NCI-H748 (cell line): ENCODE measurements around the gene HOOK2.

ENCODE experiments used
- DNase-seq: peaks from one replicate; lab custom pipeline; 2025; ENCODE audit not compliant: unreplicated experiment; lab: John Stamatoyannopoulos, UW

HOOK2 gene

DNA sequence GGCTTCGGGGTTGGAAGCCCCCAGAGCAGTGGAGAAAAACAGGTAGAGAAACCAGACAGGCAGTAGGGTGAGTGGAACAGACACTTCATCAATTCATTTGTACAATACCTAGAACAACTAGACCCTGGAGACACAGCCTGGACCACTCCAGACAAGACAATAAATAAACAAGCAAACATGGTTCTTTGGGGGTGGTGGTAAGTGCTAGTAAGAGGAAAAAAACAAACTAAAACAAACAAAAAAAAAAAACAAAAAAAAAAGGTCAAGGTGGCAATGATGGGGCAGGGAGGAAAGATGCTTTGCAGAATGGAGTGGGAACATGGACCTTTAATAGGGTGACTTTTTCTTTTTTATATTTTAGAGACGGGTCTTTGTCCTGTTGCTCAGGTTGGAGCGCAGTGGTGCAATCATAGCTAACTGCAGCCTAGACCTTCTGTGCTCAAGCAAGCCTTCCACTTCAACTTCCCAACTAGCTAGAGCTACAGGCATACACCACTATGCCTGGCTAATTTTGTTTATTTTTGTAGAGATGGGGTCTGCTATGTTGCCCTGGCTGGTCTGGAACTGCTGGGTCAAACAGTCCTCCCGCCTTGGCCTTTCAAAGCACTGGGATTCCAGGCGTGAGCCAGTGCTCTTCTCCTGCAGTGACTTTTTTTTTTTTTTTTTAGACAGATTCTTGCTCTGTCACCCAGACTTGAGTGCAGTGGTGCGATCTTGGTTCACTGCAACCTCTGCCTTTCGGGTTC lies 19.0 kb upstream of the HOOK2 start:
- no peak for DNase-seq

DNA sequence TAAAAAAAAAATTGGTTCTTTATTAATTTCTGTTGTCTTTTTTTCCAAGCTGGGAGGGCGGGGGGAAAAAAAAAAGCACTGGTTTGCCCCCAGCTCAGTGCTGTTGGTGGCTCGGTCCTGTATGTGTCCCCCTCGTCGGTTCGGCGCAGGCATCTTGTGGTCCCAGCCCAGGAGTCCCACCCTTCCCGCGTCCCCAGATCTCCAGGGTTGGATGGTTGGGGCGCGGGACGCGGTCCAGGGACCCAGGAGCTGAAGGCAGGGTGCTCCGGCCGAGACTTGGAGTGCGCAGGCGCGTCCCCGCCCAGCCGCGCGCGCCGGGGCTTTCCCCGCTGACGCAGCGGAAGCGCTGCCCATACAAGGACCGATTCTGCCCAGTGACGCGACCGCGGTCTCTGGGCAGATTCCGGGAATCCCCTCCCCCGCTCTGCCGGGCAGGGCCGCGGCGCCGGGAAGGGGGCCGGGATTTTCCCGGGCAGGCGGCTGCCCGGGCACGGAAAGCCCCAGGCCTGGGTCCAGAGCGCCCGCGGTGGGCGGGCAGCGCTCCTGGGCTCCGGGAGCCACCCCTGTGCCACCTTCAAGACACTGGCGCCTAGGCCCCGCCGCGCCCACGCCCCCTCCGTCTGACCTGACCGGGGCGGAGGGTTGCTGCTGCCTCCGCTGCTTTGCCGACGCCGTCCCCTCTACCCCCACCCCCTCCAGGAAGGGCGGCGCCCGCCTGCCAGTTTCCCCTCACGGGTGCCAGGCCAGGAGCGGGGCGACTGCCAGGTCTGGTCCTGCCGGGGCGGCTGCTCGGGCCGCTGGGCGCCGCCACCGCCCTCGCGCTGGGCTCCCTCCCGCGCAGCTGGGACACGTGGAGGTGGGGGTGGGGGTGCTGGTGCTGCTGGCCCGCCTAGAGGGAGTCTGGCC lies 18.2 kb upstream of the HOOK2 start:
- DNase-seq: peak; percentile 87

DNA sequence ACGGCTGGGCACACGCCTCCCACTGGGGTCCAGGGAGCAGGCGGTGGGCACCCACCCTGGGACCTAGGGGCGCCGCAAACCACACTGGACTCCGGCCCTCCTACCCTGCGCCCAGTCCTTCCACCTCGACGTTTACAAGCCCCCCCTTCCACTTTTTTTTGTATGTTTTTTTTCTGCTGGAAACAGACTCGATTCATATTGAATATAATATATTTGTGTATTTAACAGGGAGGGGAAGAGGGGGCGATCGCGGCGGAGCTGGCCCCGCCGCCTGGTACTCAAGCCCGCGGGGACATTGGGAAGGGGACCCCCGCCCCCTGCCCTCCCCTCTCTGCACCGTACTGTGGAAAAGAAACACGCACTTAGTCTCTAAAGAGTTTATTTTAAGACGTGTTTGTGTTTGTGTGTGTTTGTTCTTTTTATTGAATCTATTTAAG lies 17.5 kb upstream of the HOOK2 start:
- no peak for DNase-seq

DNA sequence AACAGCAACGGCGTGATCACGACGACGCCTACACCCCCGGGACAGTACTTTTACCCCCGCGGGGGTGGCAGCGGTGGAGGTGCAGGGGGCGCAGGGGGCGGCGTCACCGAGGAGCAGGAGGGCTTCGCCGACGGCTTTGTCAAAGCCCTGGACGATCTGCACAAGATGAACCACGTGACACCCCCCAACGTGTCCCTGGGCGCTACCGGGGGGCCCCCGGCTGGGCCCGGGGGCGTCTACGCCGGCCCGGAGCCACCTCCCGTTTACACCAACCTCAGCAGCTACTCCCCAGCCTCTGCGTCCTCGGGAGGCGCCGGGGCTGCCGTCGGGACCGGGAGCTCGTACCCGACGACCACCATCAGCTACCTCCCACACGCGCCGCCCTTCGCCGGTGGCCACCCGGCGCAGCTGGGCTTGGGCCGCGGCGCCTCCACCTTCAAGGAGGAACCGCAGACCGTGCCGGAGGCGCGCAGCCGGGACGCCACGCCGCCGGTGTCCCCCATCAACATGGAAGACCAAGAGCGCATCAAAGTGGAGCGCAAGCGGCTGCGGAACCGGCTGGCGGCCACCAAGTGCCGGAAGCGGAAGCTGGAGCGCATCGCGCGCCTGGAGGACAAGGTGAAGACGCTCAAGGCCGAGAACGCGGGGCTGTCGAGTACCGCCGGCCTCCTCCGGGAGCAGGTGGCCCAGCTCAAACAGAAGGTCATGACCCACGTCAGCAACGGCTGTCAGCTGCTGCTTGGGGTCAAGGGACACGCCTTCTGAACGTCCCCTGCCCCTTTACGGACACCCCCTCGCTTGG lies 16.9 kb upstream of the HOOK2 start:
- DNase-seq: peak; percentile 84

DNA sequence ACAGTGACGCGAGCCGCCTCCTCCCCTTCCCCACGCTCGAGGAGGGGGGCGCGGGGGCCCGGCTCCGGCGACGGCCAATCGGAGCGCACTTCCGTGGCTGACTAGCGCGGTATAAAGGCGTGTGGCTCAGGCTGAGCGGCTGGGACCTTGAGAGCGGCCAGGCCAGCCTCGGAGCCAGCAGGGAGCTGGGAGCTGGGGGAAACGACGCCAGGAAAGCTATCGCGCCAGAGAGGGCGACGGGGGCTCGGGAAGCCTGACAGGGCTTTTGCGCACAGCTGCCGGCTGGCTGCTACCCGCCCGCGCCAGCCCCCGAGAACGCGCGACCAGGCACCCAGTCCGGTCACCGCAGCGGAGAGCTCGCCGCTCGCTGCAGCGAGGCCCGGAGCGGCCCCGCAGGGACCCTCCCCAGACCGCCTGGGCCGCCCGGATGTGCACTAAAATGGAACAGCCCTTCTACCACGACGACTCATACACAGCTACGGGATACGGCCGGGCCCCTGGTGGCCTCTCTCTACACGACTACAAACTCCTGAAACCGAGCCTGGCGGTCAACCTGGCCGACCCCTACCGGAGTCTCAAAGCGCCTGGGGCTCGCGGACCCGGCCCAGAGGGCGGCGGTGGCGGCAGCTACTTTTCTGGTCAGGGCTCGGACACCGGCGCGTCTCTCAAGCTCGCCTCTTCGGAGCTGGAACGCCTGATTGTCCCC lies 16.1 kb upstream of the HOOK2 start, which contains the start of gene JUNB:
Gene JUNB (plus strand): TSS at position 142 of the 706 bp plus-strand sequence. CDS start 286 bp downstream, at position 428.
- peak; percentile 92 for DNase-seq

DNA sequence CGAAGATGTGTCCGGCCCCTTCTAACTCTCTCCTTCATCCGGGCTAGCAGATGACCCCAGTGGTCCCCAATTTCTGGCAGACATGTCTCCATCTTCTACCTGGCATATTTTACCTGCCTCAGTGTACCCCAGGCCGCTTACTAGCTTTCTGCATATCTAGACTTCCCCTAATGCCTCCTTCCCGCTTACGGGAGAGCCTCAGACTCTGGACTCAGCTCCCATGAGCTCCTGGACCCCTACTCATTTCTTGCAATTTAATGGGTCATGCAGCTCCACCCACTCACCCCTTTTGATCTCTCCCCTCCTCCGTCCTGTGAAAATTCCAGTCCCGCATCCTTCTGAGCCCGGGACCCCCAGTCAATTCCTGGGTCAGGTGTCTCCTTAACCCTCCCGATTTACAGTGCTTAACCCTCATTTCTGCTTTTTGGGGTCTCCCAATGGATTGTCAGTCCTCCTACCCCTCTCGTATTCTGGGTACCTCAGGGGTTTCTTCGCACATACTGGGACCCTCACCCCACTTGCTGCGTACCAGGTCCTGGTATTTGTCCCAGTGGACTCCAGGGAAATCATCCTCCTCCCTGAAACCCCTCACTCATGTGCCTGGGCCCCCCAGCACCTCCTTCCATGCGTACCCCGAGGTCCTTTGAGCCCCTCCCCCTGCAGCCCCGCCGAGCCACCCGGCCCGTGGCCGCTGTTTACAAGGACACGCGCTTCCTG lies 15.4 kb upstream of the HOOK2 start:
- DNase-seq: no peak

DNA sequence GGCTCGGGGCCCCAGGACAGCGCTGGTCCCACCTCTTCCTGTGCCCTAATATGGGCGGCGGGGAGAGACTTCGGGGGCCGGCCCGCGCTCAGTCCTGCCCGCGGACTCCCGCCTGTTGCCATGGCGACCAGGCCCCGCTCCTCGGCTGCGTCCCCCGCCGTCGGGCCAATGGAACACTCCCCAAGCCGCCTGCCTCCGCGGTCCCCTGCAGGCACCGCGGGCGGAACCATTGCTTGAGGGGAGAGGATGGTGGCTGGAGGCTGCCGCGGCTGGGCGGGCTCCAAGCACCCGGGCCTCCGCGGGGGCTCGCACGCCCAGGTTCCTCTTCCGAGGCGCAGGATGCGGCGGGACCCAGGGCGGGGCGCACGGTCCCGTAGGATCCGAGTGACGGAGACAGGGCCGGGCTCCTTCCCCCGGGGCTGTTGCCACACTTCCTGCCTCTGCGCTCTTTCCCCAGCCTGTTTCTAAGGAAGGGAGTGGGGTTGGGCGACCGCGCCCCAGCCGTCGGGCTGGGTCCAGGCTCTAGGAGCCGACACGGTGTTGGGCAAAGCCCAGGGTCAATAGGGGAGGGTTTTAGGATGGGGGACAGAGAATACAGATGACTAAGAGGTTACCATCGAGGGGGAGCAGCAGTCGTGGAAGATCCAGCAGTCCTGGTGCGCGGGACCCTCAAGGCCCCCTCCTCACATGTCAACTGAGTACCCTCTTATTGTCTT lies 14.7 kb upstream of the HOOK2 start:
- DNase-seq: peak; percentile 95

DNA sequence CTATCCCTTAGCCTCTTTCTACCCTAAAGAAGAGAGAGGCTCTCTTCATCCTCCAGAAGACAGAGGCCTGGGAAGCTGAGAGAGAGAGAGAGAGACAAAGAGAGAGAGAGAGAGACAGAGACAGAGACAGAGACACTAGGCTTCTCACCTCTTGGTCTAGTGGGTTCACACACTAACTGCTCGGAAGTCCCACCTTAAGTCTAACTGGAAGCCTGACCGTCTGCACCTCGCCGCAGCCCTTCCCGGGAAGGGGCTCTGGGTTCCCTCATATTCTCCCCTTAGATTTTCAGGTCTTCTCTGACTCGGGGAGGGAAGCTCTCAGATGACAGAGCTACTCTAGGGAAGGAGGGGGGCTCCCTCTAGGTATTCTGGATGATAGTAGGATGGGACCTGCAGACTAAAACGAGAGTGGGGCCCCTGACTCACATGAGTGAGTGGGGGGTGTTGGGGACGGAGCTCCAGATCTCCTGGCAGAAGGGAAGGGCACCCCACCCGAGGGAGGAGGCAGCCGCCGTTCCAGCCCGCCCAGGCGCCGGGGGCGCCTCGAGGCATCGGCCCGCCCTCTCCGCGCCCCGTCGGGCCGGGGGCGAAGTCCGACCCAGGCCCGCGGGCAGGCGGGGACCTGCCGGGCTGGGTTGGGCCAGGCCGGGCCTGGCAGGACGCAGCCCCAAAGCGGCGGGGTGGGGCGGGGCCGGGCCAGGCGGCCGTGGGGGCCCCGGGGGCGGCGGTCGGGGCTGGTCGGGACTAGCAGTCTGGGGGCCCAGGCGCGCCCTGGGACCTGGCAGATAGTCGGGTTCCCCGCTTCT lies 13.9 kb upstream of the HOOK2 start:
- peak; percentile 42 for DNase-seq

DNA sequence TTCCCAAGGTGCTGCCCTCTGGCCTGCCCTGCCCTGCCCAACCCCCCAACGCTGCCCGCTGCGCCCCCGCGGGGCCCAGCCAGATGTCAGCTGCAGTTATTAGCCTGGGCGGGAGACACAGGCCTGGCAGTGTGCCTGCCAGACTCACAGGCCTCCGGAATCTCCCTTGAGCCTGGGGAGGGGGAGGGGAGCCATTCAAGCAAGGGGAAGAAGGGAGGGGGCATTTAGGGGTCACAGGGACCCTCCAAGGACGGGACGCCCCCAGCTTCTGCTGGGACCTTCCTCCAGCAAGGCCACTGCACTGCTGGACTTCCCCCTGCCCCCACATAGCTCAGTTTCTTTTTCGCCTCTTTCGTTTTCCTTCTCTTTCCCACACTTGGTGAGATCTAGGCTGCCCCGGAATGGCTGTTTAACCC lies 13.3 kb upstream of the HOOK2 start:
- peak; percentile 8 for DNase-seq

DNA sequence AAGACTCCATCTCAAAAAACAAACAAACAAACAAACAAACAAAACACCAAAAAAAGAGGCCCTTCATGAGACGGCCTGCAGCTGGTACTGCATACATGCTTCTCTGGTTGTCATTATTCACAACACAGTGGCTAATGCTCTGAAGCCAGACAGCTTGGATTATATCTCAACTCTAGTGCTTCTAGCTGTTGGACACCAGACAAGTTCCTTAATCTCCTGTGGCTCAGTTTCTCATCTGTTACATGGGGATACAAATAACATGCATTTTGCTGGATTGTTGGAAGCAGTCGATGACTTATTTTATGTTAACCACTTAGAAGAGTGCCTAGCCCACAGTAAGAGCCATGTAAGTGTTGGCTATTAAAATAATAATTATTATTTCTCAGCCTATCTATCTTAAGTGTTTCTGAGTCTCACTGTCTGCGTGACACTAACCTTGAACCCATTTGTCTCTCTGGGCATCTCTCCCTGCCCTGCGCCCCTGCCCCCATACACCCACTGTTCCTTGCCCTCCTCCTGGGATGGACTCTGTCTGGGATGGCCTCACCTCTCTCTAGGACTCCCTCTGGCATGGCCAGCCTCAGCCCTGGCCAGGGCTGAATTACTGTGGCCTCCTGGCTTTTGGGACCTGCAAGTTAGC lies 12.8 kb upstream of the HOOK2 start:
- DNase-seq: no peak

DNA sequence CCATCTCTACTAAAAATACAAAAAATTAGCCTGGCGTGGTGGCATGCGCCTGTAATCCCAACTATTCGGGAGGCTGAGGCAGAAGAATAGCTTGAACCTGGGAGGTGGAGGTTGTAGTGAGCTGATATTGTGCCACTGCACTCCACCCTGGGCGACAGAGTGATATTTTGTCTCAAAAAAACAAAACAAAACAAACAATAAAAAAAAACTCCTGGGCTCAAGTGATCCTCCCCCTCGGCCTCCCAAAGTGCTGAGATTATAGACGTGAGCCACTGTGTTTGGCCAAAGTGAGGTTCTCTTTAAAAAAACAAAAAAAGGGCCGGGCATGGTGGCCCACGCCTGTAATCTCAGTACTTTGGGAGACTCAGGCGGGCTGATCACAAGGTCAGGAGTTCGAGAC lies 12.1 kb upstream of the HOOK2 start:
- DNase-seq: no peak

DNA sequence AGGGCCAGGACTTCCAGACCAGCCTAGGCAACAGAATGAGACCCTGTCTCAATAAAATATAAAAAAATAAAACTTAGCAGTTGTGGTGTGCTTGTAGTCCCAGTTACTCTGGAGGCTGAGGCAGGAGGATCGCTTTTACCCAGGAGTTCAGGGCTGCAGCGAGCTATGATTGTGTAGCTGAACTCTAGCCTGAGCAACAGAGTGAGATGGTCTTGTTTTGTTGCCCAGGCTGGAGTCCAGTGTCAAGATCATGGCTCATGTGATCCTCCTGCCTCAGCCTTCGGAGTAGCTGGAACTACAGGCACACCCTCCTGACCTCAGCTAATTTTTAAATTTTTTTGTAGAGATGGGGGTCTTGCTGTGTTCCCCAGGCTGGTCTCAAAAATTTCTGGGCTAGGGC lies 11.6 kb upstream of the HOOK2 start:
- no peak for DNase-seq

DNA sequence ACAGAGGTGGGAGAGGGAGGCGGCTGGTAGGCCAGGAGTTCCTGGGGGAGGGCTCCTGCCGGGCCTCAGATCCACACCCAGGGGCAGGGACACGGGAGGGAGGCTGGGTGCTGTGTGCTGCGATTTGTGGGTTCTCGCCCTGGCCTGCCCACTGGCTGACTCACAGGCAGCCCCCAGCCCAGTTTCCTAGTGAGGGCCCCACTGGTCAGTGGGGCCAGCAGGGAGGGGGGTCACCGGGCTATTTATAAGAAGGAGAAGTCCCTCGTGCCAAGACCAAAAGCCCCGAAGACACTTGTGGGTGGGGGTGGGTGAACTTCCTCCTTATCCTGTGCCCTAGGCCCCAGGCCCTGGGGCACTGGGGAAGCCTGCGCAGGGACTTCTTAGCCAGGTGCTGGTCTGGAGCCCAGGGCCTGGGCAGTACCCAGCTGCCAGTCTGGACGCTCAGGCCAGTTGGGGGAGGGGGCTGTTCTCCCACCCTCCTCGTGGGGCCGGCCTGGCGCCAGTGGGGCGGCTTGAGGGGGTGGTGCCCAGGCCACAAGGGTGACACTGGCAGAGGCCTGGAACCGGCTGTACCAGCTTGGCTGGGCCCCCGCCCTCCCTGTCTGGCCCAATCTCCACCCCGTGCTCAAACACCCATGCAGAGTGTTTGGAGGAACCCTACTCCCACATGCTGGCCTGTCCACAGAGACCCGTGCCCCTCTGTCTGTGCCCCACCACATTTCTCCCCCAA lies 11.0 kb upstream of the HOOK2 start:
- DNase-seq: no peak

DNA sequence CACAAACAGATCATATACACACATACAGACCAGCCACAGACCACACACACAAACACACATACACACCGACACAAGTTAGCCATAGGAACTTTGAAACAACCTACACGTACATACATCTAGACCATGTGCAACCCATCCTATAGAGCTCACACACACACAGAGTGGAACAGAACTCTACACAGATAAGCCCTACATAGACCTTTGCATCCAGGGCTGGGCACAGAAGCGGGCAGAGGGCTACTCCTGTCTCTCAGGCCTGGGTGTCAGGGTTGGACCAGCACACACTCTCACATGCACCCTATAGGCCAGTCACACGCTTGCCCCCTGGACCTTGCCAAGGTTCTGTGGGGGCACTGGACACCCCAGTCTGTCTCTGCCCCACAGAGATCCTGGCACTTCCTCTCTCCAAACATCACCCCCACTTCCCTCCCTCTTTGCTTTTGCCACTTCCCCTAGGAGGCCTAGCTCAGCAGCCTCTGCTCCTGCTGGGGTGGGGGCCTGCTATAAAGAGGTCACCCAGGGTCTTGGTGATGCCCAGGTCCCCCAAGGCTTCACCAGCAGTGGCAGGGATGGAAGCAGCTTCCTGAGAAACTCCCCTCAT lies 10.2 kb upstream of the HOOK2 start:
- DNase-seq: no peak

DNA sequence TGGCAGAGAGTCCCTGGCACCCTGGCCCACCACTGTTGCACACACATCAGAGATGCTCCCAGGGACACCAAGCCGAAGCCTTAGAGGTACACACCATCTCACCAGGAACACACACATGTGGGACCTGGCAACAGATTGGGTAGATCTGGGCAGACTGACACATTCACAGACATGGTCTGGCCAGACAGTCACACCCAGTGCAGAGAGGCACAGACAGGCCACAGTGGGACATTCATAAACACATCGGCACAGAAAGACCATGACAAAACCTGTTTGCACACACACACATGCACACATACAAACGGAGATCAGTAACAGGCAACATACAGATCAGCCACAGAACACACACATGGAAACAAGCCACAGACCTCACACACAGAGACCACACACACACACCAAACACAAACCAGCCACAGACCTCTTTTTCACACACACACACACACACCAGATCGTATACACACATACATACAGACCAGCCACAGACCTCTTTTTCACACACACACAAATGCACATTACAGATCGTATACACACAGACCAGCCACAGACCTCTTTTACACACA lies 9.6 kb upstream of the HOOK2 start:
- no peak for DNase-seq

DNA sequence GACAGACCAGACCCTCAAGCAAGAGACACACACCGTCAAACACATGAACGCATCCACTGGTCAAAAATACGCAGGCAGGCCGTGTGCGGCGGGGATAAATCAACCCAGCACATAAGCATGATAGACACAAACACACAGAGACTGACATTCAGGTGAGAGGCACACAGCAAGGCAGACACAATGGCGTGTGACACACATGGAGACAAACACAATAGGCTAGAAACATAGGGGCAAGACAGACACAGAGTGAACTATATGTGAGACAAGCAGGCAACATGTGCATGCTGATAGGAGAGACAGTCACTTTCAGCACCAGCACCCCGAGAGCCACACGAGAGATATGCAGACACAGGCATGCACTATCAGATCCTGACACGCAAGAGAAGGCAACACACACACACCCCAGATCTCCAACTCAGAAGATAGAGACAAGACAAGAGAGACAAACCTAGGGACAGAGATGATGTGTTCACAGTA lies 9.1 kb upstream of the HOOK2 start:
- DNase-seq: peak; percentile 3
